ENCODE measurements around the gene DZIP1. TPM values are rescaled to one million over a fixed set of nuclear protein-coding genes. Genes with fewer than 3 reads are reported as not detected.

The DZIP1 gene
- total RNA-seq, 1 experiment from 2014 or later = 33.6 TPM

- no peak overlapping the region for H2AK5ac ChIP-seq (ENCODE audit: insufficient read length, low read length)
- Mint-ChIP-seq H3K4me3 (no peak overlapping the region), H3K36me3 (ENCODE audit: insufficient read depth in 1 of 3, low read depth in 3 of 3) (peaks cover 0 to 4% (median 0%) of the 10 kb centered on the region in 3 experiments; a peak in 2 of 7 replicates), H3K4me1 (peaks cover 13 to 16% of the 10 kb centered on the region in 2 experiments), H3K27me3 (ENCODE audit: low read depth) (peaks cover 21% of the 10 kb centered on the region), H3K27ac (no peak overlapping the region), H3K9me3 (peaks cover 9 to 11% of the 10 kb centered on the region in 2 experiments; a peak in 4 of 5 replicates)
- H4K91ac ChIP-seq (ENCODE audit: insufficient read length, low read depth, low read length) = no peak overlapping the region
- H3K79me2 ChIP-seq (ENCODE audit: insufficient read depth, low read length) = no peaks in the 10 kb centered on the region
- H2BK20ac ChIP-seq (ENCODE audit: low read depth, low read length, poor library complexity, severe bottlenecking) = peak overlapping the region; percentile 12
- no peak overlapping the region for H4K5ac ChIP-seq (ENCODE audit: insufficient read length, low read depth, low read length)
- H2BK120ac ChIP-seq (ENCODE audit: low read depth, low read length, poor library complexity, severe bottlenecking) = no peak overlapping the region
- no peak overlapping the region for H3K4ac ChIP-seq (ENCODE audit: low read depth, low read length)
- no peak overlapping the region for H3K18ac ChIP-seq (ENCODE audit: insufficient read length, low read depth, low read length)
- H3K23me2 ChIP-seq (ENCODE audit: insufficient read length, low read depth, low read length, poor library complexity, severe bottlenecking) = no peaks in the 10 kb centered on the region
- no peak overlapping the region for H3K9ac ChIP-seq (ENCODE audit: extremely low read depth, insufficient read length, low read length)
- H3K79me1 ChIP-seq (ENCODE audit: insufficient read depth, low read depth, low read length, poor library complexity, severe bottlenecking) = no peaks in the 10 kb centered on the region
- H3K23ac ChIP-seq (ENCODE audit: insufficient read length, low read depth, low read length) = no peak overlapping the region
- H3K56ac ChIP-seq (ENCODE audit: insufficient read length, low read depth, low read length) = no peak overlapping the region
- H3T11ph ChIP-seq (ENCODE audit: low read length) = no peak overlapping the region
- H2AFZ ChIP-seq (ENCODE audit: low read length) = no peak overlapping the region
- H3K4me1 ChIP-seq (ENCODE audit: insufficient read depth, low read length) = peaks cover 2% of the 10 kb centered on the region; the same call in 1 of the 2 replicates
- H3K14ac ChIP-seq (ENCODE audit: insufficient read depth, low read length) = no peak overlapping the region
- TF ChIP-seq, protein P1, sequence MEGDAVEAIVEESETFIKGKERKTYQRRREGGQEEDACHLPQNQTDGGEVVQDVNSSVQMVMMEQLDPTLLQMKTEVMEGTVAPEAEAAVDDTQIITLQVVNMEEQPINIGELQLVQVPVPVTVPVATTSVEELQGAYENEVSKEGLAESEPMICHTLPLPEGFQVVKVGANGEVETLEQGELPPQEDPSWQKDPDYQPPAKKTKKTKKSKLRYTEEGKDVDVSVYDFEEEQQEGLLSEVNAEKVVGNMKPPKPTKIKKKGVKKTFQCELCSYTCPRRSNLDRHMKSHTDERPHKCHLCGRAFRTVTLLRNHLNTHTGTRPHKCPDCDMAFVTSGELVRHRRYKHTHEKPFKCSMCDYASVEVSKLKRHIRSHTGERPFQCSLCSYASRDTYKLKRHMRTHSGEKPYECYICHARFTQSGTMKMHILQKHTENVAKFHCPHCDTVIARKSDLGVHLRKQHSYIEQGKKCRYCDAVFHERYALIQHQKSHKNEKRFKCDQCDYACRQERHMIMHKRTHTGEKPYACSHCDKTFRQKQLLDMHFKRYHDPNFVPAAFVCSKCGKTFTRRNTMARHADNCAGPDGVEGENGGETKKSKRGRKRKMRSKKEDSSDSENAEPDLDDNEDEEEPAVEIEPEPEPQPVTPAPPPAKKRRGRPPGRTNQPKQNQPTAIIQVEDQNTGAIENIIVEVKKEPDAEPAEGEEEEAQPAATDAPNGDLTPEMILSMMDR (conservative IDR thresholded peaks at IDR 0.05) = no peak
- H3K27ac ChIP-seq (ENCODE audit: insufficient read length, low read depth, low read length) = no peak overlapping the region
- no peak overlapping the region for H4K8ac ChIP-seq (replicated peaks; ENCODE audit: insufficient read length, low read depth, low read length)
- no peaks in the 10 kb centered on the region for H4K20me1 ChIP-seq (ENCODE audit: control insufficient read depth, insufficient read depth, insufficient read length)
- no peak overlapping the region for H3K4me2 ChIP-seq (ENCODE audit: insufficient read depth, insufficient read length, low read length)
- DNase-seq = no peak
- H3K9me3 ChIP-seq (ENCODE audit: control insufficient read depth, low read depth, low read length) = no peaks in the 10 kb centered on the region
- no peak overlapping the region for H2BK12ac ChIP-seq (ENCODE audit: insufficient read length, low read depth, low read length)
- H2BK15ac ChIP-seq (ENCODE audit: low read depth, low read length) = no peak overlapping the region
- H3K27me3 ChIP-seq (ENCODE audit: insufficient read depth, low read length) = peaks cover 1% of the 10 kb centered on the region; the same call in 1 of the 2 replicates
- H2BK5ac ChIP-seq (ENCODE audit: insufficient read length, low read length) = no peak overlapping the region
- no CpG with 5 or more reads among the region's 3 CpGs for WGBS (ENCODE audit: extremely low coverage, insufficient read length, low lambda C conversion rate)
These were observed 8.3 kb upstream of the DZIP1 start for GRCh38 chr13:95652821-95653220.
